Measurements from ENCODE around the gene DLX4.

DNA sequence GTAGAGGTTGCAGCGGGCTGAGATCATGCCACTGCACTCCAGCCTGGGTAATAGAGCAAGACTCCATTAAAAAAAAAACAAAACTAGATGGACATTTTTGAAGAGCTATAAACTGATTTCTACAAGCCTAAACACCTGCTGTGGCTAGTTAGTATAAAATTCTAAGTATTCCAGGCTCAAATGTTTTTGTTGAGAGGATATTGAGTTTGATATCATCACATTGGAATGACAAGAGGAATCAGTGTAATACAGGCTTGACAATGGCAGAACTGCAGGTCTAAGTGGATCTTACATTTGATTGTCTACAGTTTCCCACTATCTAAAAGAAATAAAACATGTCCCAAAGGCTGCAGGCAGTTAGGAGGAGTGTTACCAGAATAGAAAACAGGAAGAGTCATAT lies 49.9 kb downstream of the DLX4 start:
- TF ChIP-seq TAF1 (IDR thresholded peaks at IDR 0.05; ENCODE audit: borderline replicate concordance, low read depth, low read length) (no peak), POLR2AphosphoS5 (IDR thresholded peaks at IDR 0.05; ENCODE audit: low read depth, low read length) (no peak), POLR2A (IDR thresholded peaks at IDR 0.05; ENCODE audit: low read depth, low read length) (no peak)
